Naive thymus-derived CD4-positive, alpha-beta T cell (primary cell): ENCODE measurements around the gene RIGI. TPM values are rescaled to one million over a fixed set of nuclear protein-coding genes. Genes with fewer than 3 reads are reported as not detected.
A peak's percentile ranks its signal among the peaks of the same experiment; 100 is the strongest.

Source experiments
- ATAC-seq: fragments of 150-1000 bp; cut with Tn5 transposase; 2 replicates; pipeline ENCODE4 v1.10.0; 2021; ENCODE audit warnings: mild to moderate bottlenecking, moderate library complexity
- CTCF ChIA-PET: fragments of 350-600 bp; sonication (Branson Sonifier 250); formaldehyde crosslinking; loops from one replicate; lab custom pipeline; 2021; ENCODE audit warnings: antibody characterized with exemption; lab: Charles Lee
- POLR2A ChIA-PET: fragments of 350-600 bp; sonication (Branson Sonifier 250); formaldehyde crosslinking; loops from one replicate; lab custom pipeline; 2021; ENCODE audit warnings: antibody characterized with exemption, inconsistent platforms; lab: Charles Lee
- DNase-seq, 9 donors: peaks; one replicate each; pipeline versions ENCODE4 v3.0.0 to v3.0.0-alpha.2; 2020 to 2022; ENCODE audit warnings: mixed read lengths in 1 of 9
- H3K27ac ChIP-seq: one replicate; pipeline ENCODE4 v1.7.0; 2013; ENCODE audit warnings: mild to moderate bottlenecking, low read depth, low read length, moderate library complexity
- H3K27me3 ChIP-seq, 2 donors: one replicate each; pipeline ENCODE4 v1.7.0; 2013; ENCODE audit warnings: low read length in 2 of 2, mild to moderate bottlenecking in 2 of 2, moderate library complexity in 2 of 2; ENCODE audit not compliant: control insufficient read depth in 2 of 2, insufficient read depth in 2 of 2
- H3K36me3 ChIP-seq, 3 experiments: 1 replicate in 2 of 3; 2 replicates in 1 of 3; pipeline ENCODE4 v1.7.0; 2013; ENCODE audit warnings: low read length in 3 of 3, mild to moderate bottlenecking in 3 of 3, moderate library complexity in 1 of 3; ENCODE audit not compliant: insufficient read depth in 3 of 3, control insufficient read depth in 2 of 3
- H3K4me1 ChIP-seq, 2 donors: one replicate each; pipeline ENCODE4 v1.7.0; 2013; ENCODE audit warnings: low read length in 2 of 2, mild to moderate bottlenecking in 2 of 2, moderate library complexity in 1 of 2; ENCODE audit not compliant: control insufficient read depth in 2 of 2, insufficient read depth in 2 of 2
- H3K4me3 ChIP-seq: 2 replicates; pipeline ENCODE4 v1.7.0; 2013; ENCODE audit warnings: mild to moderate bottlenecking, low read length
- H3K9me3 ChIP-seq, 3 experiments: 1 replicate in 2 of 3; 2 replicates in 1 of 3; pipeline ENCODE4 v1.7.0; 2013; ENCODE audit warnings: low read length in 3 of 3; ENCODE audit not compliant: control insufficient read depth in 2 of 3
- H3K27ac Mint-ChIP-seq, 9 donors: one replicate each; pipeline ENCODE4 v1.8.0; 2020 to 2022; ENCODE audit warnings: mixed read lengths in 9 of 9, mild to moderate bottlenecking in 8 of 9, moderate library complexity in 5 of 9, inconsistent platforms in 2 of 9
- H3K27me3 Mint-ChIP-seq, 5 donors: one replicate each; pipeline ENCODE4 v1.8.0; 2021 to 2022; ENCODE audit warnings: mixed read lengths in 5 of 5, mild to moderate bottlenecking in 1 of 5
- H3K36me3 Mint-ChIP-seq, 5 donors: one replicate each; pipeline ENCODE4 v1.8.0; 2020 to 2022; ENCODE audit warnings: mixed read lengths in 5 of 5, mild to moderate bottlenecking in 3 of 5, inconsistent platforms in 1 of 5
- H3K4me1 Mint-ChIP-seq, 7 donors: one replicate each; pipeline ENCODE4 v1.8.0; 2020 to 2022; ENCODE audit warnings: mixed read lengths in 7 of 7, mild to moderate bottlenecking in 3 of 7, inconsistent platforms in 1 of 7
- H3K4me3 Mint-ChIP-seq, 10 donors: one replicate each; pipeline ENCODE4 v1.8.0; 2020 to 2022; ENCODE audit warnings: mild to moderate bottlenecking in 10 of 10, mixed read lengths in 10 of 10, moderate library complexity in 6 of 10, inconsistent platforms in 2 of 10
- H3K9me3 Mint-ChIP-seq, 11 donors: one replicate each; pipeline ENCODE4 v1.8.0; 2020 to 2022; ENCODE audit warnings: mixed read lengths in 11 of 11, mild to moderate bottlenecking in 4 of 11, inconsistent platforms in 1 of 11, moderate library complexity in 1 of 11
- intact Hi-C, 2 donors: fragments of 100-400 bp; cut with micrococcal nuclease; formaldehyde crosslinking; loops; one replicate each; pipeline ENCODE4 v1.15.1; 2023
- polyA plus RNA-seq, 2 donors: library from polyadenylated mRNA; unstranded; fragments of 300-500 nt; fragmentation: Illumina TruSeq; gene quantifications; one replicate each; pipeline ENCODE4 v1.2.3, GENCODE V29; 2021
- total RNA-seq, 6 experiments: library from RNA in 5 of 6; stranded (reverse) in 5 of 6; gene quantifications; 1 replicate in 5 of 6; 2 replicates in 1 of 6; pipeline ENCODE4 v1.2.3 and lab custom pipeline; 2021 to 2026

RIGI gene
- total and polyA plus RNA-seq, 7 experiments from 2014 or later: 8.6 to 29.6 (median 17.3) TPM

- Mint-ChIP-seq H3K36me3 (peaks cover 5 to 29% (median 18%) of the 10 kb centered on the region in 5 donors), H3K27me3 (no peaks in the 10 kb centered on the region), H3K9me3 (no peaks in the 10 kb centered on the region), H3K4me3 (no peak overlapping the region), H3K4me1 (peaks cover 0 to 27% (median 11%) of the 10 kb centered on the region in 7 donors), H3K27ac (peak overlapping the region in 3 of 9 donors; percentile 61 to 81 (median 74))
- Histone ChIP-seq H3K4me3 (no peak overlapping the region), H3K27ac (no peak overlapping the region), H3K9me3 (no peaks in the 10 kb centered on the region), H3K36me3 (peaks cover 6 to 26% (median 12%) of the 10 kb centered on the region in 3 experiments), H3K4me1 (peaks cover 0 to 3% of the 10 kb centered on the region in 2 donors), H3K27me3 (no peaks in the 10 kb centered on the region)
- ATAC-seq (no peak), DNase-seq (no peak)
- CTCF ChIA-PET: interaction anchor here (1.0 kb wide), 1 partner anchor 124 kb away, joined by 3 read pairs; no protein-coding TSS in a partner anchor
- intact Hi-C loops: no loop called here
- POLR2A ChIA-PET: interaction anchor here (1.0 to 1.6 kb wide), 2 partner anchors 22 to 119 kb away, joined by 3 to 7 read pairs; partner anchors contain the start of gene ACO1
These were observed 23.0 kb downstream of the RIGI start for GRCh38 chr9:32503008-32503407.

GRCh38 chr9:32502464-32502863 is 23.5 kb downstream of the RIGI start:
- H3K4me1 ChIP-seq: peaks cover 0 to 3% of the 10 kb centered on the region in 2 donors
- CTCF ChIA-PET: interaction anchor here (1.0 kb wide), 1 partner anchor 123 kb away, joined by 3 read pairs; no protein-coding TSS in a partner anchor
- no peak for DNase-seq
- POLR2A ChIA-PET: interaction anchor here (1.0 to 1.6 kb wide), 2 partner anchors 23 to 118 kb away, joined by 3 to 7 read pairs; partner anchors contain the start of gene ACO1
- Mint-ChIP-seq H3K36me3 (peaks cover 5 to 31% (median 20%) of the 10 kb centered on the region in 5 donors), H3K27ac (peak overlapping the region in 4 of 9 donors; percentile 23 to 81 (median 47)), H3K9me3 (no peaks in the 10 kb centered on the region), H3K4me3 (no peak overlapping the region), H3K27me3 (no peaks in the 10 kb centered on the region), H3K4me1 (peaks cover 0 to 24% (median 11%) of the 10 kb centered on the region in 7 donors)
- H3K36me3 ChIP-seq: peaks cover 6 to 29% (median 12%) of the 10 kb centered on the region in 3 experiments
- intact Hi-C loops: no loop called here
- ATAC-seq: no peak
- H3K27me3 ChIP-seq: no peaks in the 10 kb centered on the region
- H3K27ac ChIP-seq: no peak overlapping the region
- no peak overlapping the region for H3K4me3 ChIP-seq
- no peaks in the 10 kb centered on the region for H3K9me3 ChIP-seq

GRCh38 chr9:32501868-32502267 is 24.1 kb downstream of the RIGI start:
- Mint-ChIP-seq H3K4me3 (no peak overlapping the region), H3K27me3 (no peaks in the 10 kb centered on the region), H3K4me1 (peaks cover 0 to 24% (median 11%) of the 10 kb centered on the region in 7 donors), H3K9me3 (no peaks in the 10 kb centered on the region), H3K27ac (peak overlapping the region in 4 of 9 donors; percentile 14 to 65 (median 30)), H3K36me3 (peaks cover 5 to 32% (median 20%) of the 10 kb centered on the region in 5 donors)
- no peak for DNase-seq
- no peak for ATAC-seq
- Histone ChIP-seq H3K36me3 (peaks cover 6 to 33% (median 12%) of the 10 kb centered on the region in 3 experiments), H3K4me3 (no peak overlapping the region), H3K27ac (no peak overlapping the region), H3K4me1 (peaks cover 0 to 3% of the 10 kb centered on the region in 2 donors), H3K9me3 (no peaks in the 10 kb centered on the region), H3K27me3 (no peaks in the 10 kb centered on the region)
- intact Hi-C loops: no loop called here
- POLR2A ChIA-PET: no interaction called here
- CTCF ChIA-PET: no interaction called here

GRCh38 chr9:32500768-32501167 is 25.2 kb downstream of the RIGI start:
- Histone ChIP-seq H3K4me1 (no peaks in the 10 kb centered on the region), H3K36me3 (peaks cover 6 to 42% (median 12%) of the 10 kb centered on the region in 3 experiments), H3K9me3 (no peaks in the 10 kb centered on the region), H3K4me3 (no peak overlapping the region), H3K27ac (no peak overlapping the region), H3K27me3 (no peaks in the 10 kb centered on the region)
- POLR2A ChIA-PET: no interaction called here
- CTCF ChIA-PET: no interaction called here
- no peak for ATAC-seq
- DNase-seq: no peak
- H3K36me3 Mint-ChIP-seq: peaks cover 5 to 43% (median 28%) of the 10 kb centered on the region in 5 donors
- no peaks in the 10 kb centered on the region for H3K9me3 Mint-ChIP-seq
- peak overlapping the region in 1 of 9 donors; percentile 26 for H3K27ac Mint-ChIP-seq
- no peak overlapping the region for H3K4me3 Mint-ChIP-seq
- H3K4me1 Mint-ChIP-seq: peaks cover 0 to 18% (median 8%) of the 10 kb centered on the region in 7 donors
- intact Hi-C loops: no loop called here
- H3K27me3 Mint-ChIP-seq: no peaks in the 10 kb centered on the region

GRCh38 chr9:32497921-32498320 is 28.1 kb downstream of the RIGI start:
- H3K4me1 ChIP-seq: no peaks in the 10 kb centered on the region
- ChIA-PET CTCF (no interaction called here), POLR2A (no interaction called here)
- Mint-ChIP-seq H3K36me3 (peaks cover 5 to 47% (median 30%) of the 10 kb centered on the region in 5 donors), H3K4me1 (peaks cover 0 to 10% (median 4%) of the 10 kb centered on the region in 7 donors), H3K4me3 (no peak overlapping the region), H3K9me3 (no peaks in the 10 kb centered on the region), H3K27me3 (no peaks in the 10 kb centered on the region), H3K27ac (peak overlapping the region in 3 of 9 donors; percentile 19 to 83 (median 23))
- intact Hi-C loops: no loop called here
- no peaks in the 10 kb centered on the region for H3K9me3 ChIP-seq
- H3K4me3 ChIP-seq: no peak overlapping the region
- H3K36me3 ChIP-seq: peaks cover 6 to 41% (median 12%) of the 10 kb centered on the region in 3 experiments
- no peak for ATAC-seq
- no peaks in the 10 kb centered on the region for H3K27me3 ChIP-seq
- DNase-seq: no peak
- no peak overlapping the region for H3K27ac ChIP-seq

GRCh38 chr9:32490601-32491000 is 35.4 kb downstream of the RIGI start:
- H3K36me3 Mint-ChIP-seq: peaks cover 10 to 53% (median 36%) of the 10 kb centered on the region in 5 donors

More at GRCh38 chr9:32490601-32491000, 35.4 kb downstream of the RIGI start:
- no peak for DNase-seq
- Mint-ChIP-seq H3K4me3 (no peak overlapping the region), H3K4me1 (peaks cover 0 to 1% (median 0%) of the 10 kb centered on the region in 7 donors), H3K9me3 (no peaks in the 10 kb centered on the region), H3K27ac (peak overlapping the region in 2 of 9 donors; percentile 14 to 39), H3K27me3 (no peaks in the 10 kb centered on the region)
- Histone ChIP-seq H3K4me3 (no peak overlapping the region), H3K27me3 (no peaks in the 10 kb centered on the region), H3K4me1 (no peaks in the 10 kb centered on the region), H3K36me3 (peaks cover 10 to 60% (median 30%) of the 10 kb centered on the region in 3 experiments), H3K9me3 (no peaks in the 10 kb centered on the region), H3K27ac (no peak overlapping the region)
- POLR2A ChIA-PET: no interaction called here
- no peak for ATAC-seq
- CTCF ChIA-PET: interaction anchor here (1.1 kb wide), 1 partner anchor 112 kb away, joined by 6 read pairs; no protein-coding TSS in a partner anchor
- intact Hi-C loops: loop anchor here (2.0 to 5.0 kb wide), 2 partner anchors 34 to 37 kb away; partner anchors contain the start of gene RIGI (in 1 of the 2)
